GM18907 (cell line): ENCODE measurements around the gene EFHC1.

Source experiments
- ATAC-seq: cut with Tn5 transposase; IDR thresholded peaks from one replicate; pipeline ENCODE4 v1.9.1; 2021; ENCODE audit warnings: mild to moderate bottlenecking, moderate library complexity; ENCODE audit not compliant: unreplicated experiment

The EFHC1 gene

DNA sequence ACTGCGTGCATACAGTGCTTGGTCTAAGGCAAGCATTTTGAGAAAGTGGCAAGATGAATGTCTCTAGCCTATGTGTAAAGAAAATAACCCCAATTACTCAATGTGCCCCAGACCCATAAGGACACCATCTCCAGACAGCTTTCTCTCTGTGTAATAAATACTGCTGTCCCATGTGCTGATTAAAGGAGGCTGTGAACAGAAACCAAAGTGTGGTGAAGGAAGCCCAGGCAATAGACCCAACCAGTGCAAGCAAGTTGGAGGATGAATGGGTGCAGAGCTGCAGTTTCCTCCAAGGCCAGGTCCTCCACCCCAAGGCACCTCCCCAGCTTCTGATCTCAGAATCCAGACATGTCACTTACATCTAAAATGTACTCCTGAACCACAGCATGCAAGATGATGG lies 96.1 kb downstream of the EFHC1 start:
- no peak for ATAC-seq

GRCh38 chr6:52516943-52517342 lies 96.8 kb downstream of the EFHC1 start:
- ATAC-seq = no peak

- ATAC-seq = peak; percentile 89
These were observed 97.5 kb downstream of the EFHC1 start for GRCh38 chr6:52517502-52518278.

DNA sequence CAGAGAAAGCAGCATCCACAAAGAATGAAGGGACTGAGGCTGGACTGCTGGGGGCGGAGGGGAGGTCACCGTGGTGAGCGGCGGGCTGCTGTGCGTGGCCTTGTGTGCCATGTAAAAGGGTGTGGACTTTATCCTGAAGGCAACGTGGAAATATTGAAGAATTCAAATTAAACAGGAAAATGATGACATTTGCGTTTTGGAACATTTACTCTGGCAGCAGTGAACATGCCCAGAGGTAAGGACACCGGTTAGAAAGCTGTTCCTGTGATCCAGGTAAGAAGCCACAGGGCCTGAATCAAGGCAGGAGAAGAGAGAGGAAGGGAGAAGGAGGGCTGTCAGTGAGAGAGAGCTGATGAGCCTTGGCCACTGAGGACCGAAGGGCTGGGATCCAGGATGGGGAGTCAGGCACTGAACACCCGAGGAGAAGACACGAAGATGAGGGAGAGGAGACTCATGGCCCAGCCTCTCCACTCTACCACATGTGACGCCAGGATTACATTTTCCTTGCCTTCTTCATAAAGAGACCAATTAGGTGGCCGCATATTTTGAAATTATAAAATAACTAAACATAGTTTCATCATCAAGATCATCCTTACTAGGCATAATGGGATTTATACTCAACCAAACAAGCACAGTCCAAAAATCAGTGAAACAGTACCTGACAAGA lies 98.3 kb downstream of the EFHC1 start:
- no peak for ATAC-seq

DNA sequence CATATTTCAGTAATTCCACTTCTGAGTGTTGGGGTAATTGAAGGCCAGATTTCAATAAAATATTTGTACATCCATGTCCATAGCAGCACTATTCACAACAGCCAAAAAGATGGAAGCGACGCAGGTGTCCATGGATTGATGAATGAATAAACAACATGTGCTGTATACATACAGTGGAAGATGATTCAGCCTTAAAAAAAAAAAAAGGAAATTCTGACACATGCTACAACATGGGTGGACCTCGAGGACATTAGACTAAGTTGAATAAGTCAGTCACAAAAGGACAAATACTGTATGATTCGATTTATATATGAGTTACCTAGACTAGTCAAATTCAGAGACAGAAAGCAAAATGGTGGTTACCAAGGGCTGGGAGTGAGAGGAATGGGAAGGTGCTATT lies 99.5 kb downstream of the EFHC1 start:
- no peak for ATAC-seq

DNA sequence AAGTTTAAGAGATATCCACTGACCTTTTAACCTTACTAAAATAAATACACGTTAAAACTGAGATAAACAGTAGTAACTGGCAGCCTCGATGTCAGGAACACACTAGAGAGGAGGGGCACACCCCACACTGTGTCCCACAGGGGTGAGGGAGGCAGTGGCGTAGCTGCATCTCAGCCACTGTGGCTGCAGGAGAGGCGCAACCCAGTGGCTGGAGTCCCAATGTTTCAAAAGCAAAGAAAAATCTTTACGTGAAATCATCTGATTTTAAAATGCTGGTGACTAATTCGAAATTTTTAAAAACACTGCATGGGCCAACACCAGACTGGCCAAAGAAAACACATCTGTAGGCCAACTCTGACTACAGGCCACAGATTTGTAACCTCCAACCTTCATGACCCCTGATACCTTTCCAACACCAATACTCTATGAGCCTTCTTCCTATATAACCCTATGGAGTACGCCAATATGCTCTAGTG lies 102.0 kb downstream of the EFHC1 start:
- no peak for ATAC-seq

GRCh38 chr6:52522655-52523054 lies 102.5 kb downstream of the EFHC1 start:
- ATAC-seq = no peak

DNA sequence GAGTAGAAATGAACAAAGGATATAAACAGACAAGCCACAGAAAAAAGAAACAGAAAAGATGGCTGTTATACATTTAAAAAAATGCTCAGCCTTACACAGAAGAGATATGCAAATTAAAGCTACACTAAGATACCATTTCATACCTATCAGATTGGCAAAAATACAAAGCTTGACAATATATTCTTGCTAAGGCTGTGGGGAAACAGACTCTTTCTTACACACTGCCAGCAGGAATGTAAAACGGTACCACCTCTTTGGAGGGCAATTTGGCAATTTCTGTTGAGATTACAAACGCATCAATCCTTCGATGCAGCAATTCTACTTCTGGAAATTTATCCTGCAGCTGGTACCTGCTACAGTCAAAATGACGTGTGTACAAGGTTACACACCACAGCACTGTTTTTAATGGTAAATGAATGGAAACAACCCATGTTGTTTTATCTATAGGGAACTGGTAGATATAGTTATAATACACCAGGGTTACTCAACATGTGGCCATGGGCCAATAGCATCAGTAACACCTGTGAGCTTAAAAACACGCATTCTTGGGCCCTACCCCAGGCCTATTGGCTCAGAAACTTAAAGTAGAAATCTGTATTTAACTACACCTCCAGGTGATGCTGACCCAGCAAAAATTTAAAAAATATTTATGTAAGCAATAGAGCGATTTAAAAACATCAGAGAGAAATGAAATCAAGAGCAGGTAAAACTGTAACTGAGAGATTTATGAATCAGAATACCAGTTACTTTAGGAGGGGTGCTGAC lies 103.4 kb downstream of the EFHC1 start:
- ATAC-seq = no peak

DNA sequence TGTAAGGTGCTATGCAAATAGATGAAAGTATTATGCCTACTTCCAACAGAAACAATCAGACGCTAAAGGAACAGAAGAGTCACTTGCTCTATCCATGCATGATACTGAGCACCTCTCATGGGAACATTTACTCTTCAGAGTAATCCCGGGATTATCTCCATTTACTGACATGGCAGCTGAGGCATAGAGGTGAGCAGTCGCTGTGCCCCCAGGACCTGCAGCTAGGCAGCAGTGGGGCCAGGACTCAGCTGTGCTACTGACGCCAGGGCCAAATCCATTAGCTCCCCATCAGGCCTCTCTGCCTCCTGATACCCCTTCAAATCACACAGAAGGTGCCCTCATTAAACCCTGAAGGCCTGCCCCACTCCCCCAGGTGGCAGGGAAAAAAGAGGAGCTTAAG lies 104.8 kb downstream of the EFHC1 start:
- no peak for ATAC-seq

DNA sequence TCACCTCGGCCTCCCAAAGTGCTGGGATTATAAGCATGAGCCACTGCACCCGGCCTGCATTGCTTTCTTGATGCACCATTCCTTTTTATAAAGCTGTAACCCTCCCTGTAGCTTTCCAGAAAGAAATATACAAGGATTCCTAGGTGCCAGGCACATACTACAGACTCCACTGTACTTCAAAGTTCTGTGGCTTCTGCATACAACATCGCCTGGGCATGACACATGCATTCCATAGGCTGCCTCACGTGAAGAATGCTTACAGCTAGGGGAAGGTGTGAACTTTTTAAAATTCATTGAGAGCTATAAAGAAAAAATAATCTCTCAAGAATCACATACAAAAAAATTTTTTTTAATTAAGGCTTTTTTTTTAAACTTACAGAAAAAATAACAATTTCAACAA lies 106.5 kb downstream of the EFHC1 start:
- ATAC-seq = no peak

DNA sequence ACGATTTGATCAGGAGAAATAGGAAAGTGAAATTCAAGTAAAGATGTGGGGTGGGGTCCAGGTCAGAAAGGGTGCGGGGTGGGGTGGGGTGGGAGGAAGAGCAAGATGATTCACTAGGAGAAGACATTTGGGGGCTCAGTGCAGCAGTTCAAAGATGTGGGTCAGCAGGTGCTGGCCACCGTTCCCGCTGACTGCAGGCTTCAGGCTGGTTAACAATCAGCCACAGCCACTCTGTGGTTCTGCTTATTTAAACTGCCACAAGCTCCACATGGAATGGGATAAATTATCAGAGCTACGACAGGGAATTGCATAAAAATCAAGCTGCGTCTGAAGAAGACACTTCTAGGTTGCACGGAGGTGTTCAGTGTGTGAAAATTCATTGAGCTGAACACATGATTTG lies 107.3 kb downstream of the EFHC1 start:
- no peak for ATAC-seq

- no peak for ATAC-seq
These were observed 109.2 kb downstream of the EFHC1 start for GRCh38 chr6:52529311-52529710.

GRCh38 chr6:52530351-52530750 lies 110.2 kb downstream of the EFHC1 start:
- ATAC-seq = no peak

DNA sequence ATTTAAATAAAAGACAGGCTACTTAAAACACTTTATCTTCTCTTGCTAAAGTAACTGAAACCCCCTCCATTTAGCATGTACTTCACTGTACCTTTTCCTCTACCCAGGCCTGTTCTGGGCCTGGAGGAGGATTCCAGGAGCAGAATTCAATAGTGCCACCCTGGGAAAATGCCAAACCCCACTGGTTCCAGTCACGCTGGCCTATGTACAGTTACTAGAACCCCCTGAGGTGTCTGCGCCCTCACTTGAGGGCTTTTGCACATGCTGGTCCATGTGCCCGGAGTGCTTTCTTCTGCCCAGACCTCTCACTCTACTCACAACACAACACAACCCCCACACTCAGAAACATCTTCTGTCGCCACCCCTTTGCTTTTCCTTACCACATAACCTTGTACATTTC lies 111.3 kb downstream of the EFHC1 start:
- ATAC-seq = no peak

- no peak for ATAC-seq
These were observed 111.7 kb downstream of the EFHC1 start for GRCh38 chr6:52531834-52532233.

GRCh38 chr6:52532457-52532856 lies 112.3 kb downstream of the EFHC1 start:
- ATAC-seq = no peak

- ATAC-seq = no peak
These were observed 113.3 kb downstream of the EFHC1 start for GRCh38 chr6:52533491-52533890.

- no peak for ATAC-seq
These were observed 114.2 kb downstream of the EFHC1 start for GRCh38 chr6:52534363-52534762.

GRCh38 chr6:52534966-52535390 lies 114.8 kb downstream of the EFHC1 start:
- peak; percentile 30 for ATAC-seq

DNA sequence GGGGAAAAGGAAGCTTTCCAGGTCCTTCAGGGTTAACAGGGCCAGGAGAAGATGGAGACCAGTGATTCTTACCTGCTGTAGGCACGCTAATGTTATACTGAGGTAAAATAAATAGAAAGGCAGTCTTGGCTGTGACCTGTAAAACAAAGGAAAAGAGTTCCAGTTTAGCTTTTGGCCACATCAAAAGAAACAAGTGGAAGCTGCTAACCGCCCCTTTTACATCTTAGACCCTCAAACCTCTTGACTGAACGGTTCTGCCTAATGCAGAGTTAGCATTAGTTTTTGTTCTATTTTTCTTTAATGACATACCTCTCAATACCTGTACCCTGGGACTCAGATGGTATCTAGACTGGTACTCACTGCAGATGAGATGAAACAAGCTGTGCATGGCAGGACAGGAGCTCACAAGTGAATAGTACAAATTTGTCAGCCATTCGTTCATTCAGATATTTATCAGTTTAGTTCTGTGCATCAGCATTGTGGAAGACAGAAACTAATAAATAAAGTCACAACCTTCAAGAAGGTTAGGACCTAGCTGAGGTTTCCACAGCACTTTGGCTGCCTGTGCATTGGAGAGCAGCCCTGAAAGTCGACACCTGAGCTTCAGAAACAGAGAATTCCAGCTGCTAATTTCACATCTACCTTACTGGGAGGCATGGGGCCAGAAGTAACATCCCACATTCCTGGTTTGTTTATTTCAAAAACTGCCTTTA lies 115.7 kb downstream of the EFHC1 start:
- ATAC-seq = no peak

DNA sequence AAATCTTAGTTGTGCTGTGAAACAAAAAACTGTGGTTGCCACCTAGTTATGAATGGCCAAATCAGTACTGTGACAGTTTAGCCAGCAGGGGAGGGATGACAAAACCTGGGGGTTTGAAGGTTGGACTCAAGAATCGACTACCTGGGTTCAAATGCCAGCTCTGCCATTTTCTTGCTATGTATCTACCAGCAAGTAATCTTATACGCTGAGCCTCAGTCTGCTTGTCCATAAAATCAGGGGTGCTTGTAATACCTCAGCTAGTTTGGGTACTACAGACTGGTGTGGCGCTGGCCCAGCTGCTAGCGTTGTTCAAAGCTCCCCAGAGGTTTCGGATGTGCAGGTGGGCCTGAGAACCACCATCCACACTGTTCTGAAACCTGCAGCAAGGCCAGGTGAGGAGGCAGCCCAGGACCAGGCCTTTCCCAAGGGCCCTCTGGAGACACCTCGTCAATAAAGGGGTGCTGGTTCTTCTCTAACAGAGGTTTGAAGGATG lies 116.3 kb downstream of the EFHC1 start:
- peak; percentile 23 for ATAC-seq
